ENCODE results near the gene LCE2A.
A peak's percentile ranks its signal among the peaks of the same experiment; 100 is the strongest.
"Not testable (repeated sequence)": the region's sequence is repeated elsewhere in the genome, so short reads cannot be mapped to it uniquely, and the experiment has no call there.

Gene LCE2A

GRCh38 chr1:152697701-152698600 lies at the start of gene LCE2A:
TSS of gene LCE2A (plus strand) at chr1:152698345. CDS start at chr1:152698902, 557 bp downstream.
- Histone ChIP-seq H3K27ac (no peak within 1 kb of the TSS), H3K4me3 (no peak within 1 kb of the TSS)
- TF ChIP-seq CTCF (IDR thresholded peaks at IDR 0.05): no peak
- DNase-seq (ENCODE audit: low spot score): no peak

GRCh38 chr1:152654110-152654509 lies 44.0 kb upstream of the LCE2A start:
- H3K4me3 ChIP-seq: no peak overlapping the region
- H3K27ac ChIP-seq: no peak overlapping the region
- DNase-seq (ENCODE audit: low spot score): no peak
- TF ChIP-seq CTCF (IDR thresholded peaks at IDR 0.05): peak; percentile 15

- DNase-seq (ENCODE audit: low spot score): no peak
- no peak for TF ChIP-seq CTCF (IDR thresholded peaks at IDR 0.05)
- Histone ChIP-seq H3K4me3 (no peak overlapping the region), H3K27ac (no peak overlapping the region)
Measured at GRCh38 chr1:152656459-152656858, 41.7 kb upstream of the LCE2A start.

- no peak for DNase-seq (ENCODE audit: low spot score)
- TF ChIP-seq CTCF (IDR thresholded peaks at IDR 0.05): no peak
- no peak overlapping the region for H3K4me3 ChIP-seq
- no peak overlapping the region for H3K27ac ChIP-seq
Measured at GRCh38 chr1:152657677-152658076, 40.5 kb upstream of the LCE2A start.

- no peak overlapping the region for H3K4me3 ChIP-seq
- no peak for DNase-seq (ENCODE audit: low spot score)
- no peak overlapping the region for H3K27ac ChIP-seq
- no peak for TF ChIP-seq CTCF (IDR thresholded peaks at IDR 0.05)
Measured at GRCh38 chr1:152658649-152659048, 39.5 kb upstream of the LCE2A start.

- no peak for TF ChIP-seq CTCF (IDR thresholded peaks at IDR 0.05)
- Histone ChIP-seq H3K4me3 (no peak within 1 kb of the TSS), H3K27ac (no peak within 1 kb of the TSS)
- DNase-seq (ENCODE audit: low spot score): no peak
Measured at GRCh38 chr1:152663098-152663497, 35.0 kb upstream of the LCE2A start, which contains the start of gene LCE2D. TSS of gene LCE2D (plus strand) at chr1:152663380. CDS start at chr1:152664106, 726 bp downstream.

- DNase-seq (ENCODE audit: low spot score); H3K27ac ChIP-seq; H3K4me3 ChIP-seq: not testable (repeated sequence)
Measured at GRCh38 chr1:152666171-152666570, 32.0 kb upstream of the LCE2A start.

Measured in coronary artery (tissue), 2 donors.